ENCODE measurements around the gene AP5S1. TPM values are rescaled to one million over a fixed set of nuclear protein-coding genes. Genes with fewer than 3 reads are reported as not detected.

The AP5S1 gene
- total and polyA plus RNA-seq, 10 donors, result 5.3 to 19.0 (median 13.7) TPM

GRCh38 chr20:3846740-3847428 lies 26.5 kb downstream of the AP5S1 start, which contains the start of gene MAVS:
MAVS (plus strand) TSS chr20:3846834; CDS start chr20:3854625, 7,791 bp downstream.
- H3K27ac ChIP-seq, result peak within 1 kb of the TSS; percentile 86 to 96 (median 91)
- peaks cover 0 to 4% (median 0%) of the 10 kb centered on the region in 6 donors for H3K36me3 ChIP-seq
- DNase-seq, result peak; percentile 96
- H3K4me1 ChIP-seq, result peaks cover 15 to 53% (median 29%) of the 10 kb centered on the region in 6 donors
- peak within 1 kb of the TSS; percentile 91 to 100 (median 98) for H3K4me3 ChIP-seq
- peak; percentile 93 to 94 (median 93) for TF ChIP-seq POLR2AphosphoS5 (IDR thresholded peaks at IDR 0.05)
- TF ChIP-seq POLR2A (IDR thresholded peaks at IDR 0.05), result peak in 2 of 3 donors; percentile 37 to 48
- peak in 3 of 11 experiments; percentile 6 to 41 (median 30) for TF ChIP-seq CTCF (IDR thresholded peaks at IDR 0.05 in 8 of 11, conservative IDR thresholded peaks at IDR 0.05 in 3 of 11)
- no peaks in the 10 kb centered on the region for H3K9me3 ChIP-seq
- intact Hi-C loops (cut with DNase I; ENCODE audit: low total_unique reads), result no loop called here
- 0 to 1% (median 1%) methylated on average over 6 to 72 of the region's 72 CpGs for WGBS, 5 donors
- no peaks in the 10 kb centered on the region for H3K27me3 ChIP-seq (replicated peaks in 1 of 7)

- Histone ChIP-seq H3K9me3 (no peaks in the 10 kb centered on the region), H3K27me3 (replicated peaks in 1 of 7) (no peaks in the 10 kb centered on the region), H3K4me1 (peaks cover 15 to 53% (median 29%) of the 10 kb centered on the region in 6 donors), H3K4me3 (peak overlapping the region; percentile 91 to 100 (median 98)), H3K36me3 (peaks cover 0 to 4% (median 0%) of the 10 kb centered on the region in 6 donors), H3K27ac (peak overlapping the region; percentile 86 to 96 (median 91))
- no peak for DNase-seq
- TF ChIP-seq POLR2A (IDR thresholded peaks at IDR 0.05), result no peak
- no peak for TF ChIP-seq POLR2AphosphoS5 (IDR thresholded peaks at IDR 0.05)
- TF ChIP-seq CTCF (IDR thresholded peaks at IDR 0.05 in 8 of 11, conservative IDR thresholded peaks at IDR 0.05 in 3 of 11), result no peak
- 26 to 34% (median 29%) methylated on average over 8 of the region's 8 CpGs for WGBS, 5 donors
- intact Hi-C loops (cut with DNase I; ENCODE audit: low total_unique reads), result no loop called here
These were observed 27.1 kb downstream of the AP5S1 start for GRCh38 chr20:3847429-3847940.

- intact Hi-C loops (cut with DNase I; ENCODE audit: low total_unique reads), result no loop called here
- DNase-seq, result no peak
- peaks cover 15 to 53% (median 29%) of the 10 kb centered on the region in 6 donors for H3K4me1 ChIP-seq
- 82 to 100% (median 92%) methylated on average over 1 of the region's 1 CpG for WGBS, 5 donors
- no peaks in the 10 kb centered on the region for H3K27me3 ChIP-seq (replicated peaks in 1 of 7)
- no peak overlapping the region for H3K4me3 ChIP-seq
- H3K27ac ChIP-seq, result peak overlapping the region in 1 of 8 donors; percentile 96
- peaks cover 0 to 4% (median 0%) of the 10 kb centered on the region in 6 donors for H3K36me3 ChIP-seq
- H3K9me3 ChIP-seq, result no peaks in the 10 kb centered on the region
- TF ChIP-seq POLR2AphosphoS5 (IDR thresholded peaks at IDR 0.05) (no peak), POLR2A (IDR thresholded peaks at IDR 0.05) (no peak), CTCF (IDR thresholded peaks at IDR 0.05 in 8 of 11, conservative IDR thresholded peaks at IDR 0.05 in 3 of 11) (no peak)
These were observed 28.2 kb downstream of the AP5S1 start for GRCh38 chr20:3848565-3848964.

GRCh38 chr20:3854462-3854871 lies 34.1 kb downstream of the AP5S1 start:
- no peak for DNase-seq
- Histone ChIP-seq H3K27ac (peak overlapping the region in 3 of 8 donors; percentile 39 to 54 (median 53)), H3K4me3 (no peak overlapping the region), H3K27me3 (replicated peaks in 1 of 7) (no peaks in the 10 kb centered on the region), H3K4me1 (peaks cover 0 to 35% (median 11%) of the 10 kb centered on the region in 6 donors), H3K36me3 (peaks cover 0 to 52% (median 38%) of the 10 kb centered on the region in 6 donors), H3K9me3 (no peaks in the 10 kb centered on the region)
- WGBS, 5 donors, result 58 to 81% (median 66%) methylated on average over 4 of the region's 4 CpGs
- intact Hi-C loops (cut with DNase I; ENCODE audit: low total_unique reads), result loop anchor here (10.0 kb wide), 1 partner anchor 60 kb away; the partner anchor contains the start of gene CDC25B
- TF ChIP-seq CTCF (IDR thresholded peaks at IDR 0.05 in 8 of 11, conservative IDR thresholded peaks at IDR 0.05 in 3 of 11) (no peak), POLR2AphosphoS5 (IDR thresholded peaks at IDR 0.05) (no peak), POLR2A (IDR thresholded peaks at IDR 0.05) (no peak)

Measured in spleen (tissue), 11 donors.